Endothelial cell of umbilical vein (primary cell): ENCODE data around the gene CLDN3. TPM values are rescaled to one million over a fixed set of nuclear protein-coding genes. Genes with fewer than 3 reads are reported as not detected.

Source experiments
- BruUV-seq: library from RNA; stranded (reverse); fragments of 400-500 nt; replicated peaks from 2 replicates; lab custom pipeline; 2021; lab: Mats Ljungman, UMichigan
- CTCF ChIA-PET: fragments of 300-600, 350-600 bp; sonication (Branson Sonifier 250); formaldehyde crosslinking; loops from one replicate; lab custom pipeline; 2021; ENCODE audit warnings: antibody characterized with exemption, inconsistent platforms; lab: Charles Lee
- POLR2A ChIA-PET: fragments of 300-600, 350-600 bp; sonication (Branson Sonifier 250); formaldehyde crosslinking; loops from one replicate; lab custom pipeline; 2021; ENCODE audit warnings: antibody characterized with exemption, inconsistent platforms; lab: Charles Lee
- DNase-seq: peaks from one replicate; pipeline ENCODE4 v3.0.0-alpha.2; 2011; ENCODE audit warnings: low read depth, low spot score
- FAIRE-seq: peaks from 2 replicates; lab custom pipeline; 2011; peaks lifted over from hg19 to GRCh38; lab: Jason Lieb, UNC
- H2AFZ ChIP-seq: 2 replicates; pipeline ENCODE4 v1.6.0; 2012; ENCODE audit warnings: low read depth, low read length, control low read depth, inconsistent platforms
- H3K27ac ChIP-seq: 2 replicates; pipeline ENCODE4 v1.5.1; 2011; ENCODE audit warnings: low read depth, mild to moderate bottlenecking, control low read depth, low read length, moderate library complexity; ENCODE audit not compliant: insufficient read depth
- H3K27me3 ChIP-seq, 2 experiments: 2 replicates each; pipeline versions ENCODE4 v1.6.0 to v1.6.1; 2011; ENCODE audit warnings: low read length in 2 of 2, mixed read lengths in 1 of 2; ENCODE audit not compliant: control insufficient read depth in 2 of 2, insufficient read depth in 2 of 2
- H3K36me3 ChIP-seq, 2 experiments: 2 replicates in 1 of 2; 3 replicates in 1 of 2; pipeline ENCODE4 v1.5.1; 2011; ENCODE audit warnings: low read length in 2 of 2, mild to moderate bottlenecking in 1 of 2, moderate library complexity in 1 of 2; ENCODE audit not compliant: control insufficient read depth in 2 of 2, insufficient read depth in 2 of 2; ENCODE audit errors: extremely low read depth in 1 of 2
- H3K4me1 ChIP-seq: 3 replicates; pipeline ENCODE4 v1.5.1; 2011; ENCODE audit warnings: mild to moderate bottlenecking, low read length; ENCODE audit not compliant: control insufficient read depth, insufficient read depth; ENCODE audit errors: extremely low read depth
- H3K4me2 ChIP-seq: 2 replicates; pipeline ENCODE4 v1.6.1; 2011; ENCODE audit warnings: low read length, control low read depth, mixed read lengths; ENCODE audit not compliant: insufficient read depth
- H3K4me3 ChIP-seq, 3 experiments: fragments of 200-600 bp in 1 of 3; sonication (generic), shearing (Covaris generic) in 1 of 3; replicated peaks in 1 of 3; 2 replicates each; pipeline ENCODE4 v1.5.1; 2011 to 2016; ENCODE audit warnings: control low read depth in 3 of 3, low read length in 3 of 3, mild to moderate bottlenecking in 2 of 3, inconsistent platforms in 1 of 3, low read depth in 1 of 3, moderate library complexity in 1 of 3; ENCODE audit not compliant: insufficient read depth in 1 of 3
- H3K79me2 ChIP-seq: 2 replicates; pipeline ENCODE4 v1.6.0; 2012; ENCODE audit warnings: low read length, inconsistent platforms; ENCODE audit not compliant: control insufficient read depth, insufficient read depth
- H3K9ac ChIP-seq: replicated peaks from 2 replicates; pipeline ENCODE3; 2011; ENCODE audit warnings: low read length, control low read depth; ENCODE audit not compliant: insufficient read depth; ENCODE audit errors: extremely low read depth
- H3K9me1 ChIP-seq: replicated peaks from 3 replicates; pipeline ENCODE4 v1.6.0; 2011; ENCODE audit warnings: mild to moderate bottlenecking, low read length; ENCODE audit not compliant: control insufficient read depth, insufficient read depth; ENCODE audit errors: extremely low read depth
- H3K9me3 ChIP-seq: replicated peaks from 2 replicates; pipeline ENCODE4 v1.5.1; 2012; ENCODE audit warnings: low read length, inconsistent platforms; ENCODE audit not compliant: control insufficient read depth, insufficient read depth
- H4K20me1 ChIP-seq: replicated peaks from 2 replicates; pipeline ENCODE3; 2011; ENCODE audit warnings: mild to moderate bottlenecking, low read length; ENCODE audit not compliant: control insufficient read depth, insufficient read depth; ENCODE audit errors: extremely low read depth
- FOS ChIP-seq: IDR thresholded peaks from 2 replicates; pipeline ENCODE4 v1.6.1; 2011; ENCODE audit warnings: mild to moderate bottlenecking, low read length, moderate library complexity, borderline replicate concordance; ENCODE audit not compliant: insufficient read depth
- GATA2 ChIP-seq: IDR thresholded peaks from 2 replicates; pipeline ENCODE4 v1.7.0; 2011; ENCODE audit warnings: low read depth, mild to moderate bottlenecking, moderate library complexity, mixed read lengths, low read length; ENCODE audit not compliant: insufficient read length, insufficient read depth
- JUN ChIP-seq: IDR thresholded peaks from 2 replicates; pipeline ENCODE4 v1.6.1; 2011; ENCODE audit warnings: borderline replicate concordance, low read depth; ENCODE audit not compliant: insufficient read length, insufficient read depth
- MYC ChIP-seq: IDR thresholded peaks from one replicate; pipeline ENCODE4 v1.6.1; 2011; ENCODE audit warnings: mild to moderate bottlenecking, low read depth, low read length
- POLR2A ChIP-seq: IDR thresholded peaks from 2 replicates; pipeline ENCODE4 v1.6.1; 2012; ENCODE audit warnings: low read depth, mild to moderate bottlenecking, control low read depth, low read length
- POLR2AphosphoS5 ChIP-seq: IDR thresholded peaks from 2 replicates; pipeline ENCODE4 v1.6.1; 2012; ENCODE audit warnings: low read depth, mild to moderate bottlenecking, control low read depth, low read length, moderate library complexity; ENCODE audit not compliant: insufficient read depth
- dilution Hi-C: fragments of 300-500 bp; cut with MboI; formaldehyde crosslinking; loops from one replicate; pipeline ENCODE4 v1.15.0; 2019; ENCODE audit warnings: low sequenced_read_pairs; ENCODE audit not compliant: extremely low pct_ligation_motif_present
- intact Hi-C: fragments of 100-400 bp; cut with micrococcal nuclease; formaldehyde crosslinking; loops from one replicate; pipeline ENCODE4 v1.10.0; 2022
- polyA plus RNA-seq, 4 experiments: library from polyadenylated mRNA; depleted of rRNA in 3 of 4; stranded (reverse) in 3 of 4; unstranded in 1 of 4; fragments of >200 nt; gene quantifications; 2 replicates each; pipeline versions ENCODE4 v1.2.1 to v1.2.3, GENCODE V29; 2011 to 2012; ENCODE audit warnings: missing spikeins in 1 of 4
- total RNA-seq: library from RNA; stranded (reverse); gene quantifications from 2 replicates; pipeline ENCODE4 v1.2.3, GENCODE V29; 2021
- TF ChIP-seq, protein P1 (sequence below), 2 donors: IDR thresholded peaks; 1 replicate in 1 of 2; 2 replicates in 1 of 2; pipeline ENCODE4 v1.5.1; 2011; ENCODE audit warnings: low read length in 2 of 2, mild to moderate bottlenecking in 2 of 2, moderate library complexity in 2 of 2, control low read depth in 1 of 2, inconsistent platforms in 1 of 2, low read depth in 1 of 2; ENCODE audit not compliant: insufficient read depth in 1 of 2; ENCODE audit errors: extremely low read depth in 1 of 2

CLDN3 gene
- total and polyA plus RNA-seq, 2 donors (not counting 3 experiments of a cell fraction or from before 2014, with no cell fraction given), result 0.62 to 1.9 TPM

DNA sequence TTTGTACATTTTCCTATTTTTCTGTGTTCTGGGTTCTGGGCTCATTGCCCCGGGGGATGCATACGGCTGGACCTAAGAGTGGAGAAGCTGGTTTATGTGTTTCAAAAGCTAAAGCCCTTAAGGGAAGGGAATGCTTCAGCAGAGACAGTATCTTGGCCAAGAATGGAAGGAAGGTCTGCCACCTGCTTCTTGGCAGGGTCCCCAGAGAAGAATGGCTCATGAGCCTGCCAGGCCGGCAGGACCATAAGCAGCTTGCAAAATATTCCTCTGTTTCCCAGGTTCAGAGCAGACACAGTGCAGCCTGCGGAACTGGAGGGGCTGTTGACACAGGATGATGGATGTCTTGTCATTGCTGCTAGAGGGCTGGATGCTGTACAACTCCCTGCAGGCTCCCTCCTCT is 23.7 kb downstream of the CLDN3 start:
- no peaks in the 10 kb centered on the region for H3K36me3 ChIP-seq
- no peak overlapping the region for H2AFZ ChIP-seq
- FAIRE-seq, result no peak
- DNase-seq, result no peak
- dilution Hi-C loops, result no loop called here
- H3K9ac ChIP-seq, result no peak overlapping the region
- no peaks in the 10 kb centered on the region for H3K4me1 ChIP-seq
- ChIA-PET CTCF (interaction anchor here (0.7 to 2.2 kb wide), 4 partner anchors 12 to 150 kb away, joined by 3 to 6 read pairs (median 4); no protein-coding TSS in a partner anchor), POLR2A (interaction anchor here (0.6 kb wide), 1 partner anchor 109 kb away, joined by 4 read pairs; no protein-coding TSS in a partner anchor)
- H3K4me3 ChIP-seq, result no peak overlapping the region
- H3K79me2 ChIP-seq, result no peaks in the 10 kb centered on the region
- H3K4me2 ChIP-seq, result no peak overlapping the region
- H3K9me3 ChIP-seq, result no peaks in the 10 kb centered on the region
- TF ChIP-seq, protein P1, sequence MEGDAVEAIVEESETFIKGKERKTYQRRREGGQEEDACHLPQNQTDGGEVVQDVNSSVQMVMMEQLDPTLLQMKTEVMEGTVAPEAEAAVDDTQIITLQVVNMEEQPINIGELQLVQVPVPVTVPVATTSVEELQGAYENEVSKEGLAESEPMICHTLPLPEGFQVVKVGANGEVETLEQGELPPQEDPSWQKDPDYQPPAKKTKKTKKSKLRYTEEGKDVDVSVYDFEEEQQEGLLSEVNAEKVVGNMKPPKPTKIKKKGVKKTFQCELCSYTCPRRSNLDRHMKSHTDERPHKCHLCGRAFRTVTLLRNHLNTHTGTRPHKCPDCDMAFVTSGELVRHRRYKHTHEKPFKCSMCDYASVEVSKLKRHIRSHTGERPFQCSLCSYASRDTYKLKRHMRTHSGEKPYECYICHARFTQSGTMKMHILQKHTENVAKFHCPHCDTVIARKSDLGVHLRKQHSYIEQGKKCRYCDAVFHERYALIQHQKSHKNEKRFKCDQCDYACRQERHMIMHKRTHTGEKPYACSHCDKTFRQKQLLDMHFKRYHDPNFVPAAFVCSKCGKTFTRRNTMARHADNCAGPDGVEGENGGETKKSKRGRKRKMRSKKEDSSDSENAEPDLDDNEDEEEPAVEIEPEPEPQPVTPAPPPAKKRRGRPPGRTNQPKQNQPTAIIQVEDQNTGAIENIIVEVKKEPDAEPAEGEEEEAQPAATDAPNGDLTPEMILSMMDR (IDR thresholded peaks at IDR 0.05; ENCODE audit: extremely low read depth in 1 of 2, insufficient read depth in 1 of 2, low read depth in 1 of 2, low read length in 2 of 2), result no peak
- TF ChIP-seq POLR2AphosphoS5 (no peak), GATA2 (no peak), MYC (no peak), JUN (no peak), FOS (no peak), POLR2A (no peak)
- no peak overlapping the region for H3K27ac ChIP-seq
- H3K9me1 ChIP-seq, result no peaks in the 10 kb centered on the region
- intact Hi-C loops, result no loop called here
- no peaks in the 10 kb centered on the region for H4K20me1 ChIP-seq
- H3K27me3 ChIP-seq, result no peaks in the 10 kb centered on the region
- no TSS peak for BruUV-seq
